Activated naive CD8-positive, alpha-beta T cell treated with anti-CD3 and anti-CD28 coated beads for 36 hours (primary cell): Measurements from ENCODE around the gene TMOD2. TPM values are rescaled to one million over a fixed set of nuclear protein-coding genes. Genes with fewer than 3 reads are reported as not detected.

Source experiments
- DNase-seq: peaks from one replicate; pipeline ENCODE4 v3.0.0; 2021
- H3K27ac Mint-ChIP-seq: one replicate; pipeline ENCODE4 v1.8.0; 2022; ENCODE audit warnings: mild to moderate bottlenecking, moderate library complexity, mixed read lengths
- H3K27me3 Mint-ChIP-seq: one replicate; pipeline ENCODE4 v1.8.0; 2022; ENCODE audit warnings: mild to moderate bottlenecking, mixed read lengths
- H3K36me3 Mint-ChIP-seq: one replicate; pipeline ENCODE4 v1.8.0; 2021; ENCODE audit warnings: mild to moderate bottlenecking, mixed read lengths
- H3K4me1 Mint-ChIP-seq: one replicate; pipeline ENCODE4 v1.8.0; 2021; ENCODE audit warnings: mixed read lengths
- H3K4me3 Mint-ChIP-seq: one replicate; pipeline ENCODE4 v1.8.0; 2022; ENCODE audit warnings: mild to moderate bottlenecking, moderate library complexity, mixed read lengths
- H3K9me3 Mint-ChIP-seq: one replicate; pipeline ENCODE4 v1.8.0; 2022; ENCODE audit warnings: mixed read lengths
- total RNA-seq, 2 experiments: library from RNA; stranded (reverse); gene quantifications; one replicate each; pipeline ENCODE4 v1.2.3, GENCODE V29; 2021

Gene TMOD2
- total RNA-seq, 2 experiments from 2014 or later, result 4.2 to 4.8 TPM

DNA sequence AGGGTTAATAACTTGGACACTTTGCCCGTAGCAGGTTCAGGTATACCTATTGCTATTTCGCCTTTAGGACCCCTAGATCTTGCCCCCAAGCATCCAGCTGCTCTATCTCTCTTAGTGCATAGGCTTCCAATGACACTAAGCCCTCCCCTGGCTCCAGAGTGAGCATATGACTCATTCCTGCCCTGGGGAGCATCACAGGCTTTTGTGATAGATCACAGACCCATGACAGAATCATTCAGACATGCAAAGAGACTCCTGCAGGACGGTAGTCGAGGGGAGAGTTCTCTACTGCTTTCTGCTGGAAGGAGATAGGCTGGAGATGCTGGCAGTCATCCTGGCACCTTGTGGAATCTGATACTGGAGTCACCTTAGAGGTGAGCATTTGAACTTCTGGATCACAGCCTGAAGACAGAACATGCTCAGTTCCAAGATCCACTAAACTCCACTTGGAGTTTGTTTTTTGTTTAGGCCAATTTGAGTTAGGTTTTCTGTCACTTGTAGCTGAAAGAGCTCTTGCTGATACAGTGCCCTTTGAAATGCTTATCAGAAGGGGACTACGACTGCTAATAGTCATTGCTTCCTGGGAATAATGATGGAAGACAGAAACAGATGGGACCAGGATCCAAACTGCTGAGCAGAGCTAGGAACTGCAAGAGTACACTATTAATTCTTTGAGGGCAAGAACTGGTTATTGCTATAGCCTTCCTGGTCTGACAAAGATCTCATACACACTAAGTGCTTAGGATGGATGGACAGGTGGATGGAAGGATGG lies 24.9 kb upstream of the TMOD2 start:
- Mint-ChIP-seq H3K36me3 (peaks cover 25% of the 10 kb centered on the region), H3K4me1 (peaks cover 64% of the 10 kb centered on the region), H3K4me3 (no peak overlapping the region), H3K27me3 (no peaks in the 10 kb centered on the region), H3K27ac (peak overlapping the region; percentile 14), H3K9me3 (no peaks in the 10 kb centered on the region)
- peak; percentile 50 for DNase-seq

DNA sequence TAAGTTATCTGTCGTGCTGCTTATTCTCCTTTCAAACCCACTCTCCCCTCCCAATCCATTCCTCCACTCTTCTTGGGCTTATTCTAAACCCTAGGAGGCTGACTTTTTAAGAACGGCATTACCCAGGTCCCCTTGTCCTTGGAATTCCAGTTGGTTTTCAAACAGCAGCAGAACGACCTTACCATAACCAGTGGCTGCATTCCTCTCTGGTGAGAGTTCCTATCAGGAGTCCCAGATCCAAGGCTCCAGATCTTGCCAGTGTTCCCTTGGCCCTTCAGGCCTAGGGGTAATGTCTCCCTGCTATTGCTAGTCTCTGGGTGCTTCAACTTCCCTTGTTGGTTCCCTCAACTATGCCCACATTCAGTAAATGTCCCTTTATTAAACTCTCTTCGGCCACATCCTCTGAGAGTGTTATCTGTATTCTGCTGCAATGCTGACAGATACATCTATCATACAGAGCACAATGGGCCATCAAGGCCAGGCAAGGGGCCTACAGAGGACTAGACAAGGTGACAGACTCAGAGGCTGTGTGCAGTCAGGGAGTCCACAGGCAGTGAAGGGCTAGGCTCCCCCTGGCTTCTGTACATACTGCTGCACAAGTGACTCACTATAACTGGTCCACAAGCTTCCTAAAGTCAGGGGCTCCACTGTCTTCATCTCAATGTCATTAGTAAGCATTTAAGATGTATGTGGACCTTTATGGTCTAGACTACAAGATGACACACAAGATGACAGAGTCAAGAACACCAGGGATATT lies 24.1 kb upstream of the TMOD2 start:
- Mint-ChIP-seq H3K9me3 (no peaks in the 10 kb centered on the region), H3K27ac (no peak overlapping the region), H3K36me3 (peaks cover 25% of the 10 kb centered on the region), H3K4me1 (peaks cover 66% of the 10 kb centered on the region), H3K27me3 (no peaks in the 10 kb centered on the region), H3K4me3 (no peak overlapping the region)
- DNase-seq, result no peak

DNA sequence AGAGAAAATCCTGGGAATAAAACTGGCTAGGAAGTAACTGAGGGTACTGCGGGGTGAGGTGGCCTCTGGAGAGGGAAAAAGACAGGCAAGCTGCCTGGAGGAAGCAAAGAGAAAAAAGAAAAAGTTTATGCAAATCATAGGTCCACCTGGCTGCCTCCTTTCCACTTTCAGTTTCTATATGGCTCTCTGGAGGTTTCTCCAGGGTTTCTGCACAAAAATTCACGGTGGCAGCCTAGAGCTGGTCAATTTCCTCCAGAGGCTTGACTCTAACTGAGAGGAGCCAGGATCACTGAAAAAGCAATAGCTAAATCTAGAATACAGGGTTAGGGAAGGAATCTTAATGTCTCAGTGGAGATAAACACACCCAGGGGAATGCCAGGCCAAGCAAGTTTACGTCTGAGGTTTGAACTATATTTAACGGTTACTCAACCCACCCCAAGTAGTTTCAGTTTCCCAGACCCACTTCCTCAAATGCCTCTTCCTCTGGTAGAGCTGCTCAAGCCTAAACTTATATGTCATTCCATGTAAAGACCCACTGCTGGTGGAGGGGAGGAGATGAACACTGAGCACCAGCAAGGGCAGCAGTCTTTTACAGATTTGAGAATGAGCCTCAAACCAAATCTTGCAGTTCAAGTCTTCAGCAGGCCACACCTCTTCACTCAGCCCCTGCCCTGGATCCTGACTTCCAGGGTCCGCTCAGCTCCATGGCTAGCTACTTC lies 19.7 kb upstream of the TMOD2 start:
- peaks cover 81% of the 10 kb centered on the region for H3K4me1 Mint-ChIP-seq

DNA sequence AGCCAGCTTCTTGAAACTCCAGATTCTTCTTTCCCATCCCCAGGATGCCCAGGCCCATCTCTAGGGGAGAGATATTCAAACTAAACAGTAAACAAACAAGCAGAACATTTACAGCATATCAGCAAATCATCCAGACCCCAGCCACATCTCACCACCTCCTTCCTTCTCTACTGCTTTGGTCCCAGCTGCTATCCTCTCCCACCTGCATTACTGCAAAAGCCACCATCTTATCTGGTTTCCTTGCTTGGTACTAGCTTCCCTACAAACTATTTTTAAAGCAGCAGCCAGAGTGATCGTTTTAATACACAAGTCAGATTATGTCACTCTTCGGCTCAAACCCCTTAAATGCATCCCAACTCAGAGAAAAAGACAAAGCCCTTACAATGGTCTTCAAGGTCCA lies 18.8 kb upstream of the TMOD2 start:
- H3K4me1 Mint-ChIP-seq, result peaks cover 76% of the 10 kb centered on the region
- peaks cover 36% of the 10 kb centered on the region for H3K36me3 Mint-ChIP-seq
- no peak overlapping the region for H3K4me3 Mint-ChIP-seq
- peak overlapping the region; percentile 92 for H3K27ac Mint-ChIP-seq
- H3K27me3 Mint-ChIP-seq, result peaks cover 4% of the 10 kb centered on the region
- no peaks in the 10 kb centered on the region for H3K9me3 Mint-ChIP-seq
- DNase-seq, result no peak

More for the DNA sequence above, 19.7 kb upstream of the TMOD2 start:
- H3K9me3 Mint-ChIP-seq, result no peaks in the 10 kb centered on the region
- H3K4me3 Mint-ChIP-seq, result peak overlapping the region; percentile 75
- peak overlapping the region; percentile 92 for H3K27ac Mint-ChIP-seq
- peaks cover 4% of the 10 kb centered on the region for H3K27me3 Mint-ChIP-seq
- peak; percentile 29 for DNase-seq
- H3K36me3 Mint-ChIP-seq, result peaks cover 36% of the 10 kb centered on the region

GRCh38 chr15:51735228-51736010 lies 16.0 kb upstream of the TMOD2 start:
- Mint-ChIP-seq H3K9me3 (no peaks in the 10 kb centered on the region), H3K27ac (peak overlapping the region; percentile 91), H3K4me1 (peaks cover 67% of the 10 kb centered on the region), H3K27me3 (peaks cover 4% of the 10 kb centered on the region), H3K4me3 (peak overlapping the region; percentile 87), H3K36me3 (peaks cover 25% of the 10 kb centered on the region)
- DNase-seq, result peak; percentile 22

GRCh38 chr15:51736069-51736468 lies 15.3 kb upstream of the TMOD2 start:
- Mint-ChIP-seq H3K4me1 (peaks cover 61% of the 10 kb centered on the region), H3K4me3 (peak overlapping the region; percentile 87), H3K36me3 (peaks cover 19% of the 10 kb centered on the region), H3K27me3 (peaks cover 4% of the 10 kb centered on the region), H3K9me3 (no peaks in the 10 kb centered on the region), H3K27ac (peak overlapping the region; percentile 91)
- DNase-seq, result peak; percentile 23

DNA sequence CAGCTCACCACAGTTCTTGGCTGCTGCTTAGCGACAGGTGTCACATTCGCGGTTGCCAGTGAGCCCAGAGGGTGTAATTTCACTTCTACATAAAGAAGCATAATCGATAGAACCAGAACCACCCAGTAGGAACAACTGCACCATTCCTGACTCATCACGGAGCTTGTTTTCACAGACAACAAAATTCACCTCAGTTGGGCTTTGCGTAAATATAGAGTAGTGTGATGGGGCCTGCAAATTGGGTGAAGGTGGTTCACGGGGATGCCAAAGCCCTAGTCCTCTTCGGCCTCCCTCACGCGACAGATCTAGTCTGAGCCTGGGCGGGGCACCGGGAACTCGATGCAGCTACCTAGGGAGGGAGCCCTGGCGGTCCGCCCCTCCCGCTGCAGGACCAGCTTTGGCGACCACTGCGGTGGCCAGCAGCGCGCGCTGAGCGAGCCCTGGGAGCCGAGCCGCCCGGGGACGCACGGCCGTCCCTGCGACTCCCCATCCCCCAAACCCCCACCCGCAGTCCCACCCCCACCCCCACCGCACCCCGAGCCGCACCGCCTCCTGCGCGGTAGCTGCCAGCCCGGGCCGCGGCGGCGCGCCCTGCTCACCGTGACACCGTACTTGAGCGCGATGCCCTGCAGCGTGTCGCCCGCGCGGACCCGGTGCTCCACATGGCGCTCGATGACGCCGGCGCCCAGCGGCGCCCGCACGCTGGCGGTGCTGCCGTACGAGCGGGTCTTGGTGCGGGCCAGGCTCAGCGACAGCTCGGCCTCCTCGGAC lies 14.5 kb upstream of the TMOD2 start:
- H3K27me3 Mint-ChIP-seq, result peaks cover 4% of the 10 kb centered on the region
- H3K27ac Mint-ChIP-seq, result peak overlapping the region; percentile 91
- H3K4me1 Mint-ChIP-seq, result peaks cover 53% of the 10 kb centered on the region
- H3K9me3 Mint-ChIP-seq, result no peaks in the 10 kb centered on the region
- peak; percentile 66 for DNase-seq
- H3K4me3 Mint-ChIP-seq, result peak overlapping the region; percentile 87
- peaks cover 18% of the 10 kb centered on the region for H3K36me3 Mint-ChIP-seq

GRCh38 chr15:51737522-51738305 lies 13.7 kb upstream of the TMOD2 start, which contains the start of gene LYSMD2:
LYSMD2 (minus strand) TSS chr15:51737655; CDS start chr15:51737622, 33 bp downstream.
- H3K4me1 Mint-ChIP-seq, result peaks cover 45% of the 10 kb centered on the region

GRCh38 chr15:51738553-51738952 lies 12.8 kb upstream of the TMOD2 start:
- Mint-ChIP-seq H3K27me3 (no peaks in the 10 kb centered on the region), H3K4me1 (peaks cover 37% of the 10 kb centered on the region), H3K9me3 (no peaks in the 10 kb centered on the region), H3K4me3 (peak overlapping the region; percentile 80), H3K27ac (peak overlapping the region; percentile 88), H3K36me3 (peaks cover 4% of the 10 kb centered on the region)
- DNase-seq, result no peak

More at GRCh38 chr15:51737522-51738305, 13.7 kb upstream of the TMOD2 start, which contains the start of gene LYSMD2:
- H3K36me3 Mint-ChIP-seq, result peaks cover 12% of the 10 kb centered on the region
- H3K27me3 Mint-ChIP-seq, result peaks cover 4% of the 10 kb centered on the region
- peak within 1 kb of the TSS; percentile 91 for H3K27ac Mint-ChIP-seq
- DNase-seq, result peak; percentile 81
- peak within 1 kb of the TSS; percentile 87 for H3K4me3 Mint-ChIP-seq
- H3K9me3 Mint-ChIP-seq, result no peaks in the 10 kb centered on the region

DNA sequence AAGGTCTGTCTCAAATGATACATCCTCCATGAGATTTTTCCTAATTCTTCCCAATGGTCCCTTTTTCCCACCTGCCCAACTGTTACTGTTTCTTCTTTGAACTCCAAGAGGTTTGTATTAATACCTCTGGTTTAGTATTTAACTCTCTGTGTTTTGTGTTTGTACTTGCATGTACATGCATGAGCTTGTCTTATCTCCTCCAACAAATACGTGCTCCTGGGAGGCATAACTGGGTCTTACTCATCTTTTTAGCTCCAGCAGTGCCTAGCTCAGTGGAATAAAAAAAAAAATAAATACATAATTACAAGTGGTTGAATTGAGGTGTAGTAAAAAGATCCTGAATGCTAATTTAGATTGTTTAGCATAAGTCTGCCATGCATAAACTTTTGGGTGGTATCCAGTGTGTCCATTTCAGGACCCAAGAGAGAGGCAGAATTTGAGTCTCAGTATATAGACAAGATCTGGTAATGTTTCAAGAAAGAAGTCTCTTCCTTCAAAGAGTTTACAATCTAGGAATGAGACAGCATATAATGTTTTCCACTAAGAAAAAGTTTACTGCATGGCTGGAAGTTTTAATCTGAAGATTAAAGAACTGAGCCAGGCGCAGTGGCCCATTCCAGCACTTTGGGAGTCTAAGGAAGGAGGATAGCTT lies 12.2 kb upstream of the TMOD2 start:
- H3K27ac Mint-ChIP-seq, result no peak overlapping the region
- no peak for DNase-seq
- no peak overlapping the region for H3K4me3 Mint-ChIP-seq

GRCh38 chr15:51749307-51749706 lies 2.1 kb upstream of the TMOD2 start:
- no peak for DNase-seq
- H3K27me3 Mint-ChIP-seq, result peaks cover 3% of the 10 kb centered on the region
- H3K4me3 Mint-ChIP-seq, result no peak overlapping the region
- H3K36me3 Mint-ChIP-seq, result peaks cover 3% of the 10 kb centered on the region
- peaks cover 16% of the 10 kb centered on the region for H3K4me1 Mint-ChIP-seq
- no peak overlapping the region for H3K27ac Mint-ChIP-seq
- H3K9me3 Mint-ChIP-seq, result no peaks in the 10 kb centered on the region

More for the DNA sequence above, 12.2 kb upstream of the TMOD2 start:
- Mint-ChIP-seq H3K27me3 (no peaks in the 10 kb centered on the region), H3K4me1 (peaks cover 32% of the 10 kb centered on the region), H3K36me3 (peaks cover 2% of the 10 kb centered on the region), H3K9me3 (no peaks in the 10 kb centered on the region)

DNA sequence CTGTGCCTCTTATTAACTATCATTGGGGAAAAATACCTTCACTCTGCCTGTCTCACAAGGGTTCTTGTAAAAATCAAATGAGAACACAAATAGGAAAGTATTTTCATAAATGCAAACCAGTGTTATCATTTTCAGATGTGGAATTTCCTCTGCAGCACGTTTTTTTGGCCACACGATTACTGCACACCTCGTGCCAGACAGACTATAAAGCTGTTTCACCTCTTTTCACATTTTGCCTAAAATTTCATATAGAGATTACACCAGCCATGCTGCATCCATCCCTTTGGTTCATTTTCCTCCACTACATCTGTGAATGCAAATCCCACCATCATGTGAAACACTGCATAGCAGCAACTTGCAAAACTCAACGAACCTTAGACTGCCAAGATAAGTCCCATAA lies 1.2 kb upstream of the TMOD2 start:
- Mint-ChIP-seq H3K27me3 (peaks cover 3% of the 10 kb centered on the region), H3K27ac (no peak overlapping the region), H3K9me3 (no peaks in the 10 kb centered on the region), H3K36me3 (peaks cover 3% of the 10 kb centered on the region), H3K4me1 (peaks cover 16% of the 10 kb centered on the region), H3K4me3 (peak overlapping the region; percentile 38)
- DNase-seq, result no peak
